ACC112 (cell line): ENCODE results near the gene ARF3.

Experiments
- H2AFZ ChIP-seq: fragments of 200-600 bp; sonication (generic); one replicate; pipeline ENCODE4 v1.6.0; 2017; ENCODE audit warnings: antibody characterized with exemption, low read length; ENCODE audit not compliant: unreplicated experiment
- H3K27ac ChIP-seq: fragments of 200-600 bp; sonication (generic); 2 replicates; pipeline ENCODE4 v1.5.1; 2014; ENCODE audit warnings: low read depth, mild to moderate bottlenecking, antibody characterized with exemption, low read length, moderate library complexity
- H3K27me3 ChIP-seq: fragments of 200-600 bp; sonication (generic); 2 replicates; pipeline ENCODE4 v1.6.1; 2014; ENCODE audit warnings: mild to moderate bottlenecking, antibody characterized with exemption, low read length, moderate library complexity, mixed read lengths; ENCODE audit not compliant: insufficient read depth
- H3K36me3 ChIP-seq: fragments of 200-600 bp; sonication (generic); 2 replicates; pipeline ENCODE4 v1.6.1; 2016; ENCODE audit warnings: mild to moderate bottlenecking, antibody characterized with exemption, low read length, moderate library complexity, mixed read lengths; ENCODE audit not compliant: insufficient read depth
- H3K4me1 ChIP-seq: fragments of 200-600 bp; sonication (generic); one replicate; pipeline ENCODE4 v1.6.1; 2016; ENCODE audit warnings: low read length, mixed read lengths; ENCODE audit not compliant: insufficient read depth, unreplicated experiment, control insufficient read depth
- H3K4me3 ChIP-seq: fragments of 200-600 bp; sonication (generic); 2 replicates; pipeline ENCODE4 v1.5.1; 2014; ENCODE audit warnings: mild to moderate bottlenecking, low read depth, low read length
- H3K79me2 ChIP-seq: fragments of 200-600 bp; sonication (generic); one replicate; pipeline ENCODE4 v1.6.0; 2016; ENCODE audit warnings: low read length; ENCODE audit not compliant: control insufficient read depth, unreplicated experiment, insufficient read depth

Gene ARF3

DNA sequence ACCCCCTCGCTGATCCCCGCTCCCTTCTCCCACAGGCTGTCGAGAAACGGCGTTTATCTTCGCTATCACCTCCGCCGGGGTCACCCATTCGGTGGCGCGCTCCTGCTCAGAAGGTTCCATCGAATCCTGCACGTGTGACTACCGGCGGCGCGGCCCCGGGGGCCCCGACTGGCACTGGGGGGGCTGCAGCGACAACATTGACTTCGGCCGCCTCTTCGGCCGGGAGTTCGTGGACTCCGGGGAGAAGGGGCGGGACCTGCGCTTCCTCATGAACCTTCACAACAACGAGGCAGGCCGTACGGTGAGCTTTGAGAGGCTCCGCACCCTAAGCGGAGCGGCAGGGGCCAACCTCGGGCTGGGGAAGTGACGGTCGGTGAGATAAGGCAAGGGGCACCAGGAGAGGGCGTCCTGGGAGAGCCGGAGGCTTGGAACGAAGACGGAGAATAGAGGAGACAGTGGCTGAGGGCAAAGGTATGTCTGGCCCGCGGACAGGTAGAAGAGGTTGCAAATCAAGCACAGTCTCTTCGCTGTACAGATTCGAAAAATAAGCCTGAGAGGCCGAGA is 23.2 kb upstream of the ARF3 start:
- no peaks in the 10 kb centered on the region for H3K79me2 ChIP-seq
- no peak overlapping the region for H3K27ac ChIP-seq
- H3K36me3 ChIP-seq, result no peaks in the 10 kb centered on the region
- peak overlapping the region; percentile 53; the same call in 1 of the 2 replicates for H3K4me3 ChIP-seq
- H3K4me1 ChIP-seq, result peaks cover 32% of the 10 kb centered on the region
- peaks cover 81% of the 10 kb centered on the region for H3K27me3 ChIP-seq
- no peak overlapping the region for H2AFZ ChIP-seq

DNA sequence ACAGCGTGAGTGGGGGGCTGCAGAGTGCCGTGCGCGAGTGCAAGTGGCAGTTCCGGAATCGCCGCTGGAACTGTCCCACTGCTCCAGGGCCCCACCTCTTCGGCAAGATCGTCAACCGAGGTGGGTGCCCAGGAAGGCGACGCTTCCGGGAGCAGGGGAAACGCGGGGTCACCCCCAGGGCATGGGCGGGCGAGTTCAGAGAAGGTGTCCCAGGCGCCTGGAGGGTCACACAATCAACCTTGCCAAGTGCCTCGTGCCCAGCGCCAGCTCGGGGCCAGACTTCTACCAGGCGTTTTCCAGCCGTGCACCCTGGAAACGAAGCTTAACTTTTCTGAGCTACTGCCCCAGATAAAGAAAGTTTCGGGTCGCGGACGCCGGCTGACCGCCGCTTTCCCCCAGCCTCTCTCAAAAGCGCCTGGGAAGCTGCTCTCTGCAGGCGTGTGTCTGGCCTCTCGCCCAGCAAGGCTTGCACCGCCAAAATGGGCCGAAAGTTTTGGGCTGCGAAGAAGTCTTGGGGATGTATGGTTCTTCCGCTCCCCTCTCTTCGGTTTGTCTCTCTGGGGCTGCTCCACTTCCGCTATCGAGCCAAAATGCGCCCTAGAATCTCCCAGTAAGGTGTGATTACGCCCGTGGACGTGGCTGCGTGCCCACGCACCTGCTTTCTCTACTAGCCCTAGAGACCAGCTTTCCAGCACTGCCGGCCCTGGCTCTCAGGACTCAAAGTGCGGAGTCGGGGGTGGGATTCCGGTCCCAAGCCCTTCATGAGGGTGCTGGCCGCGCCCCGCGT is 22.5 kb upstream of the ARF3 start:
- H3K4me1 ChIP-seq, result peaks cover 32% of the 10 kb centered on the region
- H3K36me3 ChIP-seq, result no peaks in the 10 kb centered on the region
- H3K4me3 ChIP-seq, result peak overlapping the region; percentile 53
- H3K27me3 ChIP-seq, result peaks cover 75% of the 10 kb centered on the region
- no peak overlapping the region for H2AFZ ChIP-seq
- H3K79me2 ChIP-seq, result no peaks in the 10 kb centered on the region
- H3K27ac ChIP-seq, result no peak overlapping the region

DNA sequence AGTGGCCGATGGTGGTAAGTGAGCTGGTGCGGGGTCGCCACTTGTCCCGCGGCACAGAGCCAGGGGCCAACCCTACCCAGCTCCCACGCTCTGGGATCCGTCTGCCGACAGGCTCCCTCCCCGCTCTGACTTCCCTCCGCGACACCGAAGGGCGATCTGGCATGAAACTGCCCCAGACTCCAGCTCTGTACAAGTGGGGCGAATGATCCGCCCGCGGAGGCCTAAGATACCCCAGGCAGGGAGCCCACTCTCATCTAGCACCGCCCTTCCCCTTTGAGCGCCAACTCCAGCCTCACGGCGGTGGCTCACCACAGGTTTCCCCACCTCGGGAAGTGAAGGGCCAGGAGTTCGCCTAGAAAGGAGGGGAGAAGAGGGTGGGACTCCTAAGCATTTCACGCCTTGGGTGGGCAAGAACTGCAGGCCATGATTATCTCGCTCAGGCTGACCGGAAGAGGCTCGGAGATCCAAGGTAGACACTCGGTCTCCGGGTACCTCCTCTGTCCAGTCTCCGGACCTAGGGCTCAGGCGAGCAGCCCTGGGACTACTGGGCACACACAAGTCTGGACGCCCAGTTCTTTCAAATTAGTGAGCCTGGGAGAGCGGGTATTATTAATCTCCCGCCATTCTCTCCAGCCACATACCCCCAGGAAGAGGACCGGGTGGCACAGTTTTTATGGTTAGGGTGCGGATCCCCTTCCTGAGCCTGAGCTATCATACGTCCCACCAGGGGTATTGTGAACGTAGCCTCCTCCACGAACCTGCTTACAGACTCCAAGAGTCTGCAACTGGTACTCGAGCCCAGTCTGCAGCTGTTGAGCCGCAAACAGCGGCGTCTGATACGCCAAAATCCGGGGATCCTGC is 21.7 kb upstream of the ARF3 start:
- Histone ChIP-seq H3K79me2 (no peaks in the 10 kb centered on the region), H3K4me3 (peak overlapping the region; percentile 53), H3K4me1 (peaks cover 32% of the 10 kb centered on the region), H3K27me3 (peaks cover 66% of the 10 kb centered on the region), H3K27ac (no peak overlapping the region), H3K36me3 (no peaks in the 10 kb centered on the region), H2AFZ (no peak overlapping the region)

DNA sequence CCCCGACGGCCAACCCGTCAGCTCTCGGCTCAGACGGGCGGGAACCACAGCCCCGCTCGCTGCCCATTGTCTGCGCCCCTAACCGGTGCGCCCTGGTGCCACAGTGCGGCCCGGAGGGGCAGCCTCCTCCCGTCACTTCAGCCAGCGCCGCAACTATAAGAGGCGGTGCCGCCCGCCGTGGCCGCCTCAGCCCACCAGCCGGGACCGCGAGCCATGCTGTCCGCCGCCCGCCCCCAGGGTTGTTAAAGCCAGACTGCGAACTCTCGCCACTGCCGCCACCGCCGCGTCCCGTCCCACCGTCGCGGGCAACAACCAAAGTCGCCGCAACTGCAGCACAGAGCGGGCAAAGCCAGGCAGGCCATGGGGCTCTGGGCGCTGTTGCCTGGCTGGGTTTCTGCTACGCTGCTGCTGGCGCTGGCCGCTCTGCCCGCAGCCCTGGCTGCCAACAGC is 21.0 kb upstream of the ARF3 start, which contains the start of gene WNT1:
Gene WNT1, plus strand, starts transcription at position 32 of the 450 bp plus-strand sequence. Its CDS starts 329 bp downstream, at position 361.
- Histone ChIP-seq H3K4me1 (peaks cover 37% of the 10 kb centered on the region), H3K4me3 (no peak within 1 kb of the TSS; the same call in 1 of the 2 replicates), H3K79me2 (no peaks in the 10 kb centered on the region), H3K27me3 (peaks cover 63% of the 10 kb centered on the region), H3K27ac (no peak within 1 kb of the TSS), H3K36me3 (no peaks in the 10 kb centered on the region), H2AFZ (no peak within 1 kb of the TSS)

DNA sequence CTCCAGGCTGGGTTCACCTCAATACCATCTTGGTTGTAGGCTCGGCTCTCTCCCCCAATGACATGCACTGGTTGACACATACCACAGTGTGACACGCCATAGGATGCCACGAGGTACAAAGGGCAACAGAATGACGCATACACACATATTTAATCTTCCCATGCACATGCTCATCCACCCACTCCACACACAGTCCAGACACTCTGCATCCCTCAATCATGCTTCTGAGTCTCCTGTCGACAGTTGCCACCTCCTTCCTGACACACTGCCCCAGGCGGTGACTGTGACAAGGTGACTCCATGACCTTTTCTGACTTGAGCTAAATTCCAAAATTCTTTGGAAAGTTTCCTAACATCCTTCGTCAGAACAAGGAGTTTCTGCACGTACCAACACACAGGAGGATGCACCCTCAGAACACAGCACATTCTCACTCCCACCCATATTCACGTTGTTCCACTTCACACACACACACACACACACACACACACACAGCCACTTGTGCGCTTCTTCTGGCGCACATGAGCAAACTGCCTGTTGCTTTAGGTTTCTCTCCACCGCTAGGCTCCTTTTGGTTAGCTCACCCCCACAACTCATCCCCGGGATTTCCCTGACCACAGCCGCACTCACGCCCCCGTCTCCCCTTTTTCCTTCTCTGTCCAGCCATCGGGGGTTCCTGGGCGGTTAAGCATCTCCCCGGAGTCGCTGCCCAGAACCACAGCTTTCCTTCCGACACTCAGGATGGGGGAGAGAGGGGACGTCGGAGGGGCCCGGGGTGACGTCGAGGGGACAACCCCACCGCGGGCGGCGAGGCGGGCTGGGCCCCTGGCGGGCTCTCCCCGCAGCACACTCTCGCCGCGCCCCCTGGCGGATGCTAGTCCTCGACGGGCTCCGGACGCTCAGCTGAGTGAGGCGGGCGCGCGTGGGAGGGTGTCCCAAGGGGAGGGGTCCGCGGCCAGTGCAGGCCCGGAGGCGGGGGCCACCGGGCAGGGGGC is 20.3 kb upstream of the ARF3 start:
- no peak overlapping the region for H2AFZ ChIP-seq
- H3K4me3 ChIP-seq, result no peak overlapping the region
- peaks cover 40% of the 10 kb centered on the region for H3K4me1 ChIP-seq

DNA sequence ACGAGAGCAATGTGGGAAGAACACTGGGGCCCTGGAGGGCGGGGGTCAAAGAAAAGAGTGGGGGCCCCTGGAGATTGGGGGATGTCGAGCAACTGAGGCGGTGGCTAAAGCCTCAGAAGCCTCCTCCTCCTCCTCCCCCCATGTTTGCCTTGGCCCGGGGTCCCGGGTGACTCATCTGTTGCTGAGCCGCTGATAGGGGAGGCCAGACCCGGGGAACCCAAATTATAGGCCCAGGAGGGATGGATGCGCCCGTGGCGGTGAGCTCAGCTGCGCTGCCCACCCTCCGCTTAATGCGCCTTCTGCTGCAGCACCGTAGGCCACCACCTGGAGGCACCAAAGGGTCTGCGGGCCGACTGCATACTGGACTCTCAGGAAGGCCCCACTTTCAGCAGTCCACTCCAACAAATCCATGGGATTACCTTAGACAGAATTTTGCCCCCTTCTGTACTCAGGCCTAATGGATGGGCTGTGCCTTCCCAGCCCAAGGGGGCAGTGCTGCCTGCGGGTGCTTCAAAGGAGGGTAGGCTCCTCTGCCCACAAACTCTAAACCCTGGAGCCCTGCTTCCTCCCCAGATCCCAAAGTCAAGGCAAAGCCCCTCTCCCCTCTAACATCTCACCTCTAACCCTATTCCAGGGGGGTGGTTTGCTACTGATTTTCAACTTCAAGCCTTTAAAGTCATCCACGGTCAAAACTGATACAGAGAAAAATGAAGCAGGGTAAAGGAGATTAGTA is 16.8 kb upstream of the ARF3 start:
- H3K4me3 ChIP-seq, result no peak overlapping the region
- no peaks in the 10 kb centered on the region for H3K79me2 ChIP-seq
- H2AFZ ChIP-seq, result no peak overlapping the region
- H3K27ac ChIP-seq, result no peak overlapping the region
- no peaks in the 10 kb centered on the region for H3K36me3 ChIP-seq
- peaks cover 22% of the 10 kb centered on the region for H3K4me1 ChIP-seq
- H3K27me3 ChIP-seq, result peaks cover 66% of the 10 kb centered on the region

More for the DNA sequence above, 20.3 kb upstream of the ARF3 start:
- peaks cover 67% of the 10 kb centered on the region for H3K27me3 ChIP-seq
- H3K27ac ChIP-seq, result no peak overlapping the region
- H3K79me2 ChIP-seq, result no peaks in the 10 kb centered on the region
- H3K36me3 ChIP-seq, result no peaks in the 10 kb centered on the region

DNA sequence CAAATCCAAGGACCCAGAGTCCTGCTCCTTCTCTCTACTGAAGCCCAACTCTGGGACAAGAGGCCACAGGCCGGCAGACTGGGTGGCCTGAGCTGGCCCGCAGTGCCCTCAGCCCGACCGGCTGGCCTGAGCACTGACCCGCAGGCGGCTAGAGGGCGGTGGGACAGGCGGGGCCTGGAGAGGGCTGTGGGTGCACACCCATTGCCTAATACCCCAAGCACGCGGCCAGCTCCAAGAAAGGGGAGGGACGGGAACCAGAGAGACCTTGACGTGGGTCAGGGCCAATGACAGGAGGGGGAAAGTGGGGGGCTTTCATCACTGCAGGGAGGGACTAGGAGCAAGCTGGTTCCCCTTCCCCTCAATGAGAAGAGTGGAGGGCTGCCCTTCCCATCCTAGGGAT is 16.2 kb upstream of the ARF3 start:
- Histone ChIP-seq H3K36me3 (no peaks in the 10 kb centered on the region), H3K79me2 (no peaks in the 10 kb centered on the region), H3K27me3 (peaks cover 60% of the 10 kb centered on the region), H2AFZ (no peak overlapping the region), H3K4me3 (no peak overlapping the region), H3K27ac (no peak overlapping the region), H3K4me1 (peaks cover 16% of the 10 kb centered on the region)

DNA sequence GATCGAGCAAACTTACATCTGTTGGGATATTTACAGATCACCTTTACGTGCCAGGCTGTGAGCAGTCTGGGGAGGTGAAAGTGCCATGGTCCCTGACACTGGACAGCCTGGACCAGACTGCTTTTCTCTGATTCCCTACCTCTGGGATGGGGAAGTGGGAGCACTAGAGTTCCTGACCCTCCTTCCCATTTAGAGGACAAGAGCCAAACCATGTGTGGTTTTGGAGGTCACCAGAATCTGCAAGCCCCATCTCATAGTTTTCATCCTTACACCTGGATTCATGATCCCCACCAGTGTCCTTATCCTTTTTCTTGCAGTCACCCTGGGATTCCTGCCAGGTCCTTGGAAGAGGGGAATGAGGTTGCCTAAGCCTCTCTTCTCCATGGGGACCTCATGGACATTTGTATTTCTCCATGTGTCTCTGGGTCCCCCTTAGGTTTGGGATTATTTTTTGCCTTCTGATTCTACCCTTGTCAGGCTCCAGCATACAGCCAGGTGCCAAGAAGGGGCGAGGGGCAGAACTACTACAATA is 15.7 kb upstream of the ARF3 start:
- no peak overlapping the region for H3K4me3 ChIP-seq
- no peak overlapping the region for H3K27ac ChIP-seq
- no peaks in the 10 kb centered on the region for H3K79me2 ChIP-seq
- H2AFZ ChIP-seq, result no peak overlapping the region
- H3K36me3 ChIP-seq, result no peaks in the 10 kb centered on the region
- peaks cover 15% of the 10 kb centered on the region for H3K4me1 ChIP-seq
- H3K27me3 ChIP-seq, result peaks cover 55% of the 10 kb centered on the region

DNA sequence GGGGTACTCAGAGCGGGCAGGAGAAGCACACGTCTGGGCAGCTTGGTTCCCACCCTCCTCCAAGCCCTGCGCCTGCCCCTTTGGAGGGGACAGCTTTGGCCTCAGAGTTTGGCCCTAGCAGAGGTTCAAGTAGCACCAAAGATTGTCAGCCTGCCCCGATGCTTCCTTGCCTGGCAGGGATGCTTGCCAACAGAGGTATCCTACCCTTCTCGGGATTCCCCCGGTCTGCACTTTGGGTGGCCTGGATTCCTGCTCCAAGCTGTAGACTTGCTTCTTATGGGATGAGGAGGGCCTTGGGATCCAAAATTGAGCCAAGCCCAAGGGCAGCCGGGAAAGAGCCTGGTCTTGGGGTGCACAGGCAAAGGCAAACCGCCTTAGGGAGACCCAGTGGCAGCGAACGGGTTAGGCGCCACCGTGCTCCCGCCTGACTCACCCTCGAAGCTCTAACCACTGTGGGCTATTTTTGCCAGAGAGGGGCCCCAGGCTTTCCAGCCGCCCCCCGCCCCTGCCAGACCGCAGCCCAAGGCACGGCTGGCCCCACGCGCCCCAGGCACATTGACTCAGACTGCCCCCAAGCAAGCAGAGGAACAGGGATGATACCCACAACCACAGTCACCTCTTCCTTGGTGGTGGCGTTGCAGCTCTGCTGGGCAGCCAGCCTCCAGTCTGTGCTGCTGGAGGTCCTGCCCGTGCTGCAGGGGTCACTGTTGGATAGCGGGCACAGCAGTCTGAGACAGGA is 15.1 kb upstream of the ARF3 start:
- H3K27me3 ChIP-seq, result peaks cover 49% of the 10 kb centered on the region
- H2AFZ ChIP-seq, result no peak overlapping the region
- peaks cover 11% of the 10 kb centered on the region for H3K4me1 ChIP-seq
- H3K27ac ChIP-seq, result no peak overlapping the region
- H3K36me3 ChIP-seq, result no peaks in the 10 kb centered on the region
- H3K4me3 ChIP-seq, result no peak overlapping the region
- no peaks in the 10 kb centered on the region for H3K79me2 ChIP-seq
